Uterus (tissue), 4 donors: ENCODE results near the gene NRXN3. TPM values are rescaled to one million over a fixed set of nuclear protein-coding genes. Genes with fewer than 3 reads are reported as not detected.

Experiments
- DNase-seq, 2 donors: peaks; one replicate each; pipeline ENCODE4 v3.0.0-alpha.2; 2019 to 2020
- H3K27ac ChIP-seq, 2 donors: fragments of 200-600 bp; sonication (generic); 1 replicate in 1 of 2; 2 replicates in 1 of 2; pipeline ENCODE4 v1.5.1; 2016 to 2018
- H3K27me3 ChIP-seq, 2 donors: fragments of 200-600 bp; sonication (generic); one replicate each; pipeline ENCODE4 v1.5.1; 2018 to 2019; ENCODE audit warnings: control low read depth in 1 of 2
- H3K36me3 ChIP-seq, 2 donors: fragments of 200-600 bp; sonication (generic); one replicate each; pipeline ENCODE4 v1.5.1; 2019; ENCODE audit warnings: control low read depth in 1 of 2
- H3K4me1 ChIP-seq, 2 donors: fragments of 200-600 bp; sonication (generic); one replicate each; pipeline ENCODE4 v1.5.1; 2018 to 2019; ENCODE audit warnings: control low read depth in 1 of 2
- H3K4me3 ChIP-seq, 2 donors: fragments of 200-600 bp; sonication (generic); 1 replicate in 1 of 2; 2 replicates in 1 of 2; pipeline ENCODE4 v1.5.1; 2018 to 2019; ENCODE audit warnings: mild to moderate bottlenecking in 1 of 2
- H3K9me3 ChIP-seq, 2 donors: fragments of 200-600 bp; sonication (generic); one replicate each; pipeline ENCODE4 v1.5.1; 2019; ENCODE audit warnings: control low read depth in 1 of 2
- POLR2A ChIP-seq, 2 donors: fragments of 450-650 bp; IDR thresholded peaks; one replicate each; pipeline ENCODE4 v1.6.1; 2016; ENCODE audit warnings: antibody characterized with exemption in 2 of 2, mild to moderate bottlenecking in 1 of 2, moderate library complexity in 1 of 2
- intact Hi-C: fragments of 100-400 bp; cut with DNase I; formaldehyde crosslinking; loops from one replicate; pipeline ENCODE4 v1.15.1; 2023; ENCODE audit warnings: low total_unique reads
- total RNA-seq, 4 donors: library from RNA; depleted of rRNA in 3 of 4; stranded (reverse); fragments of >200 nt in 3 of 4; gene quantifications; one replicate each; pipeline versions ENCODE4 v1.1.0 to v1.2.4, GENCODE V29; 2014 to 2023
- TF ChIP-seq, protein P1 (sequence below), 4 experiments: fragments of 200-600 bp in 2 of 4; fragments of 450-650 bp in 2 of 4; sonication (generic) in 2 of 4; IDR thresholded peaks; one replicate each; pipeline ENCODE4 v1.5.1; 2016 to 2019; ENCODE audit warnings: antibody characterized with exemption in 4 of 4, mild to moderate bottlenecking in 2 of 4, moderate library complexity in 1 of 4
- donor health status: DM: yes; HTN: yes; CAD: no.

NRXN3 gene
- total RNA-seq, 4 donors from 2014 or later = 2.9 to 17.0 (median 4.4) TPM

DNA sequence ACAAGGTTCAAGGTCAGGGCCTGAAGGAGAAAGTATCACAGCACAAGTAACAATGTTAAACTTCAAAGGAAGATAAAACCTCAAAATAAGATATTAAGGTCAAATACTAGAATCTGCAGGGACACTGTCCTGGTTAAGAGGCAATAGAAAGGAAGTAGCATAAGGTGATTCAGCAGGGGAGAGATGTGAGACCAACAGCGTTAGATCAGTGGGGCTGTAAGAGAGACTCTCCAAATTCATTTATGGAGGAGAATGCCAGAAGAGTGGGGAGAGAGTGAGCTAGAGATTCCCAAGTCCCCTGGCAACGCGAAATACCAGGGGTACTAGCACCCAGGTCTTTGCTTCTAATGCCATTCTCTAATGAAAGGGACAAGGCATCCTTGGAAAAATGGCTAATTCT lies 1430.2 kb downstream of the NRXN3 start:
- intact Hi-C loops = no loop called here
- Histone ChIP-seq H3K27ac (no peak overlapping the region), H3K4me1 (no peaks in the 10 kb centered on the region), H3K36me3 (no peaks in the 10 kb centered on the region), H3K9me3 (peaks cover 0 to 4% of the 10 kb centered on the region in 2 donors), H3K27me3 (no peaks in the 10 kb centered on the region), H3K4me3 (no peak overlapping the region)
- no peak for DNase-seq
- no peak for TF ChIP-seq POLR2A (IDR thresholded peaks at IDR 0.05)
- TF ChIP-seq, protein P1, sequence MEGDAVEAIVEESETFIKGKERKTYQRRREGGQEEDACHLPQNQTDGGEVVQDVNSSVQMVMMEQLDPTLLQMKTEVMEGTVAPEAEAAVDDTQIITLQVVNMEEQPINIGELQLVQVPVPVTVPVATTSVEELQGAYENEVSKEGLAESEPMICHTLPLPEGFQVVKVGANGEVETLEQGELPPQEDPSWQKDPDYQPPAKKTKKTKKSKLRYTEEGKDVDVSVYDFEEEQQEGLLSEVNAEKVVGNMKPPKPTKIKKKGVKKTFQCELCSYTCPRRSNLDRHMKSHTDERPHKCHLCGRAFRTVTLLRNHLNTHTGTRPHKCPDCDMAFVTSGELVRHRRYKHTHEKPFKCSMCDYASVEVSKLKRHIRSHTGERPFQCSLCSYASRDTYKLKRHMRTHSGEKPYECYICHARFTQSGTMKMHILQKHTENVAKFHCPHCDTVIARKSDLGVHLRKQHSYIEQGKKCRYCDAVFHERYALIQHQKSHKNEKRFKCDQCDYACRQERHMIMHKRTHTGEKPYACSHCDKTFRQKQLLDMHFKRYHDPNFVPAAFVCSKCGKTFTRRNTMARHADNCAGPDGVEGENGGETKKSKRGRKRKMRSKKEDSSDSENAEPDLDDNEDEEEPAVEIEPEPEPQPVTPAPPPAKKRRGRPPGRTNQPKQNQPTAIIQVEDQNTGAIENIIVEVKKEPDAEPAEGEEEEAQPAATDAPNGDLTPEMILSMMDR (IDR thresholded peaks at IDR 0.05) = no peak

DNA sequence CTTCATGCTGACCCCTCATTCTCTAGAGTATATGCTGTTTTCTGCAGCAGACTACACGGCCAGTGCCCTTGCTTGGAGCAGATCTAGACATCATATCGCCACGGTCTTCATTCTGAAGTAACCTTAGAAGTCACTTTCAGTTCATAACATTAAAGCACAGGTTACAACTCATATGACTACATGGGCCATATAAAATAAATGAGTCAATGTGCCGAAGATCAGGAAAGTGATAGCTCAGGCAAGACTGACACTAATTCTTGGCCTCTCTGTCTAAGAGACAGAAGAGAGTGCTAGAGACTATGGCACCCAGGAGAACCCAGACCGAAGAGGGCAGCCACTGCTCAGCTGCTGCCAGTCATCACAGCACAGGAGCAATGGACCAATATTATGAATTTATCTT lies 1431.4 kb downstream of the NRXN3 start:
- Histone ChIP-seq H3K27me3 (no peaks in the 10 kb centered on the region), H3K4me3 (no peak overlapping the region), H3K4me1 (no peaks in the 10 kb centered on the region), H3K27ac (no peak overlapping the region), H3K9me3 (no peaks in the 10 kb centered on the region), H3K36me3 (no peaks in the 10 kb centered on the region)
- DNase-seq = no peak
- no peak for TF ChIP-seq POLR2A (IDR thresholded peaks at IDR 0.05)
- intact Hi-C loops = no loop called here

DNA sequence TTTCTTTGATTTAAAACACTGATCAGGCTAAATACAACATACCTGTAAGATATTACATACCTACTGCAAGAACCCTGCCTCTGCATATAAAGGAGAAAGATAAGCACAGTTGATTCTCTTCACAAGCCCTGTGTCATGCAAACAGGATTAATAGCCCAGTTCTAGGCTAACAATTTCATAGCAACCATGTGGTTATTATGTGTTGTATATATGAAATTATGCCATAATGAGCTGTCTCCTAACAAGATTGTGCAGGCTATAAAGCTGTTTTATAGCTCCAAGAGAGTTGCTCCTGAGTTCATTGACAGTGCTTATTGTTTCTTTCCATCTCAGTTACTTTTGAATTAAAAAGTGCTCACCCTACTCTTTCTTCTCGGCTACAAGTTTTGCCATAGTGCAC lies 1431.9 kb downstream of the NRXN3 start:
- no peaks in the 10 kb centered on the region for H3K9me3 ChIP-seq
- TF ChIP-seq POLR2A (IDR thresholded peaks at IDR 0.05) = no peak
- TF ChIP-seq, protein P1 (IDR thresholded peaks at IDR 0.05) = no peak
- no peak overlapping the region for H3K27ac ChIP-seq
- H3K27me3 ChIP-seq = no peaks in the 10 kb centered on the region
- no peak overlapping the region for H3K4me3 ChIP-seq
- H3K36me3 ChIP-seq = no peaks in the 10 kb centered on the region
- DNase-seq = no peak
- no peaks in the 10 kb centered on the region for H3K4me1 ChIP-seq
- intact Hi-C loops = no loop called here

DNA sequence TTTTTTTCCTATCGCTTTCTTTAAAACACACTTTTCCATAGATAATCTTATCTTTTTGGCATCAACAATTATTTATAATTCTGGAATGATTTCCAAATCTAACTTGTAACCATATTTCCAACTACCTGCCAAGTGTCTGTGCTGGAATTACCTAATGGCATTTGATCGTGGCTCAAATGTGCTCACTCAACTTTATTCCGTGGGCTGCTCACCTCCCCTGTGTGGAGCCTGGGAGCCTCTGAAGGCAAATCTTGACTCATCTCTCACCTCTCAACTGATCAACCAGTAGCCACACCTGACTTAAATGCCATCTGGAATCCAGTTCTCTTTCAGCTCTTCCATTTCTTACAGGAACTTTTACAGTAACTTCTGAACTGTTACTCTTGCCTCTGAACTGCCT lies 1432.6 kb downstream of the NRXN3 start:
- Histone ChIP-seq H3K27me3 (no peaks in the 10 kb centered on the region), H3K36me3 (no peaks in the 10 kb centered on the region), H3K4me1 (no peaks in the 10 kb centered on the region), H3K4me3 (no peak overlapping the region), H3K9me3 (no peaks in the 10 kb centered on the region), H3K27ac (no peak overlapping the region)
- TF ChIP-seq, protein P1 (IDR thresholded peaks at IDR 0.05) = no peak
- no peak for TF ChIP-seq POLR2A (IDR thresholded peaks at IDR 0.05)
- intact Hi-C loops = no loop called here
- no peak for DNase-seq

DNA sequence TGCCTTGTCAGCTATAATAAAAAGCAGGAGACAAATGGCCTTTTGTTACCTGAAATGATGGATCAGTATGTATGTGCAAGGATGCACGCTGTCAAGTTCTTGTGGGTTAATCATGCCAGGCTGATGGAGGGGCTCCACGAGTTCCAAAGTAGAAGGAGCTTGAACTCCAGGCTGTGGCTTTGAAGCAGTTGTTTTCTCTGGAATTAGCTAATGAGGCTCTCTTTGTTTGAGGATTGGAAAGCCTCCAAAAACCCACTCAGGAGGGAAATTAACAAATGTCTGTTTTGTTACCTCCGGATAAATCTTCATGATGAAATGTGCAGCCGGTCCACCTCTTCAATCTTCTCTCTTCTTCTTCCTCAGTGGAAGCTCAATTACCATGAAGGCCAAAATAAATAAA lies 1435.7 kb downstream of the NRXN3 start:
- DNase-seq = no peak
- Histone ChIP-seq H3K9me3 (no peaks in the 10 kb centered on the region), H3K4me3 (no peak overlapping the region), H3K27me3 (no peaks in the 10 kb centered on the region), H3K36me3 (no peaks in the 10 kb centered on the region), H3K27ac (no peak overlapping the region), H3K4me1 (no peaks in the 10 kb centered on the region)
- TF ChIP-seq, protein P1 (IDR thresholded peaks at IDR 0.05) = no peak
- no peak for TF ChIP-seq POLR2A (IDR thresholded peaks at IDR 0.05)
- intact Hi-C loops = no loop called here

DNA sequence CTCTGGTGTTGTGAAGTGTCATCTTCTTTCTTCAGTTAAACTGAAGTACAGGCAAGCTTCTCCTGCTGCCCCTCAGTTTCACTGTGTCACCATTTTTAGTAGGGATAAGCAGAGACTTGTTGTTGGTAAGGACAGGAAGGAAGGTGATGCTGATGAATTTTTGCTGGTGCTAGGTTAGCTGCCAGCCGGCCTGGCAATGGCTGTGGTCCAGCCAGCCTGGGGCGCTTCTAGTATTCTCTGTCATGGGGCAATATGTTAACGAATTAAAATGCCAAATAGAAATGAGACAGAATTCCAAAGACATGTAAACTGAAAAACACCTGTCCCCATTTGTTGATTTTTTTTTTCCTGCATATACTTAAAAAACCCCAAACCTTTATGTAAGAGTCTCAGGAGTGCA lies 1438.3 kb downstream of the NRXN3 start:
- Histone ChIP-seq H3K27me3 (no peaks in the 10 kb centered on the region), H3K27ac (no peak overlapping the region), H3K9me3 (no peaks in the 10 kb centered on the region), H3K36me3 (no peaks in the 10 kb centered on the region), H3K4me1 (no peaks in the 10 kb centered on the region), H3K4me3 (no peak overlapping the region)
- DNase-seq = no peak
- intact Hi-C loops = no loop called here
- no peak for TF ChIP-seq POLR2A (IDR thresholded peaks at IDR 0.05)
- TF ChIP-seq, protein P1 (IDR thresholded peaks at IDR 0.05) = no peak
